Measurements from ENCODE around the gene CXorf58. TPM values are rescaled to one million over a fixed set of nuclear protein-coding genes. Genes with fewer than 3 reads are reported as not detected.
A peak's percentile ranks its signal among the peaks of the same experiment; 100 is the strongest.

Gene CXorf58
- total and polyA plus RNA-seq, 2 of the 13 experiments (the other 11 are each of a cell fraction or from before 2014, with no cell fraction given) = not detected

GRCh38 chrX:23901805-23902204 is 6.0 kb upstream of the CXorf58 start:
- ChIA-PET CTCF (ENCODE audit: low intra/inter-chr PET ratio, low total read pairs) (interaction anchor here (1.0 to 2.7 kb wide), 5 partner anchors 29 to 207 kb away, joined by 3 to 50 read pairs (median 27); partner anchors contain the start of gene SAT1), POLR2A (interaction anchor here (0.6 to 3.1 kb wide), 10 partner anchors 18 to 208 kb away, joined by 3 to 91 read pairs (median 4); partner anchors contain the start of genes ACOT9 and SAT1)
- H3K4me1 ChIP-seq (ENCODE audit: insufficient read depth, low read length) = peaks cover 66% of the 10 kb centered on the region
- H3K79me2 ChIP-seq (ENCODE audit: insufficient read depth, low read length) = peaks cover 5% of the 10 kb centered on the region
- H2AFZ ChIP-seq (ENCODE audit: low read length) = peak overlapping the region; percentile 69
- in situ Hi-C loops (cut with HindIII; ENCODE audit: extremely low pct_ligation_motif_present, low pct_unique_long_range_greater_than_20kb) (loop anchor here (5.0 kb wide), 3 partner anchors 120 to 210 kb away; partner anchors contain the start of gene SAT1), intact Hi-C loops (cut with micrococcal nuclease; ENCODE audit: unreplicated experiment) (loop anchor here (1.0 to 5.0 kb wide), 5 partner anchors 60 to 208 kb away; no protein-coding TSS in a partner anchor)
- H3K27me3 ChIP-seq (ENCODE audit: control insufficient read depth in 1 of 2, insufficient read depth in 2 of 2, low read length in 2 of 2) = no peaks in the 10 kb centered on the region
- ATAC-seq = peak; percentile 96
- peak; percentile 75 for FAIRE-seq
- DNase-seq (ENCODE audit: low spot score) = peak; percentile 77
- no peaks in the 10 kb centered on the region for H3K9me3 ChIP-seq (ENCODE audit: low read length)
- H3K4me3 ChIP-seq (replicated peaks in 1 of 3; ENCODE audit: insufficient read depth in 1 of 3, low read depth in 2 of 3, low read length in 3 of 3) = peak overlapping the region in 1 of 3 experiments; percentile 33; a peak in 1 of 6 replicates
- H3K27ac ChIP-seq (ENCODE audit: extremely low read length, insufficient read depth, low read length) = peak overlapping the region; percentile 64
- peak overlapping the region; percentile 71 for H3K4me2 ChIP-seq (ENCODE audit: low read depth, low read length)
- H3K36me3 ChIP-seq (replicated peaks in 1 of 2; ENCODE audit: control insufficient read depth in 1 of 2, insufficient read depth in 2 of 2, low read length in 2 of 2) = no peaks in the 10 kb centered on the region
- no TSS peak for BruUV-seq (replicated peaks)
- no CpG with 5 or more reads among the region's 1 CpG for WGBS (ENCODE audit: low lambda C conversion rate)
- no peaks in the 10 kb centered on the region for H4K20me1 ChIP-seq (ENCODE audit: insufficient read depth, low read length)
- peak overlapping the region; percentile 22 for H3K9ac ChIP-seq (ENCODE audit: insufficient read depth, low read depth, low read length)
- TF ChIP-seq SOX13 (IDR thresholded peaks at IDR 0.05) = no peak
- 0 out of 4 replicates have a peak, but pooled peaks of 1 of the 2 experiments have one; percentile 12 for TF ChIP-seq SOX13 (CRISPR knock-in tag; conservative IDR thresholded peaks at IDR 0.05 in 1 of 2, IDR thresholded peaks at IDR 0.05 in 1 of 2)
- peak; percentile 82 for TF ChIP-seq CTCF (CRISPR knock-in tag; IDR thresholded peaks at IDR 0.05)
- 0 out of 2 replicates have a peak, but pooled peaks have one; percentile 25 for TF ChIP-seq FOXP4 (CRISPR knock-in tag; IDR thresholded peaks at IDR 0.05)
- TF ChIP-seq JDP2 (CRISPR knock-in tag; IDR thresholded peaks at IDR 0.05; ENCODE audit: borderline replicate concordance) = no peak
- TF ChIP-seq RAD21 (CRISPR knock-in tag; IDR thresholded peaks at IDR 0.05) = peak; percentile 81
- TF ChIP-seq HNF4A (CRISPR knock-in tag; IDR thresholded peaks at IDR 0.05) = peak; percentile 65
- no peak for TF ChIP-seq TIGD3 (CRISPR knock-in tag; IDR thresholded peaks at IDR 0.05; ENCODE audit: borderline replicate concordance)
- no peak for TF ChIP-seq DNMT1 (CRISPR knock-in tag; IDR thresholded peaks at IDR 0.05)
- TF ChIP-seq ZNF598 (CRISPR knock-in tag; IDR thresholded peaks at IDR 0.05; ENCODE audit: borderline replicate concordance) = no peak
- no peak for TF ChIP-seq ZNF446 (CRISPR knock-in tag; IDR thresholded peaks at IDR 0.05)
- no peak for TF ChIP-seq CEBPG (CRISPR knock-in tag; IDR thresholded peaks at IDR 0.05)
- 0 out of 2 replicates have a peak, but pooled peaks have one; percentile 35 for TF ChIP-seq ERF (CRISPR knock-in tag; IDR thresholded peaks at IDR 0.05)
- peak; percentile 32; the same call in 1 of the 2 replicates for TF ChIP-seq SAP130 (CRISPR knock-in tag; IDR thresholded peaks at IDR 0.05; ENCODE audit: low read depth)
- TF ChIP-seq GATAD2A (CRISPR knock-in tag; IDR thresholded peaks at IDR 0.05) = peak; percentile 59; the same call in 1 of the 2 replicates
- TF ChIP-seq HMGXB4 (CRISPR knock-in tag; IDR thresholded peaks at IDR 0.05; ENCODE audit: borderline replicate concordance in 1 of 2, low read depth in 1 of 2) = peak; percentile 49 to 69; a peak in 3 of 4 replicates
- TF ChIP-seq HNF4G (IDR thresholded peaks at IDR 0.05; ENCODE audit: borderline replicate concordance, low read depth, low read length) = peak; percentile 42; the same call in 1 of the 2 replicates
- TF ChIP-seq HNF4G (CRISPR knock-in tag; IDR thresholded peaks at IDR 0.05; ENCODE audit: borderline replicate concordance, low read depth) = no peak
